CD4-positive, alpha-beta T cell treated with Interleukin-15 for 1 hour (primary cell): ENCODE data around the gene AUH.

Experiments used
- DNase-seq: peaks from one replicate; pipeline ENCODE4 v3.0.0-alpha.2; 2020

Gene AUH

GRCh38 chr9:91334053-91334452 lies 27.7 kb downstream of the AUH start:
- no peak for DNase-seq

- DNase-seq, result no peak
Measured at GRCh38 chr9:91333551-91333950, 28.2 kb downstream of the AUH start.

GRCh38 chr9:91332546-91333231 lies 29.0 kb downstream of the AUH start:
- DNase-seq, result no peak

- DNase-seq, result no peak
Measured at GRCh38 chr9:91331849-91332248, 29.9 kb downstream of the AUH start.

- DNase-seq, result no peak
Measured at GRCh38 chr9:91328186-91328585, 33.5 kb downstream of the AUH start.

GRCh38 chr9:91321691-91322090 lies 40.0 kb downstream of the AUH start:
- DNase-seq, result no peak

- no peak for DNase-seq
Measured at GRCh38 chr9:91320299-91320698, 41.4 kb downstream of the AUH start.

GRCh38 chr9:91316093-91316492 lies 45.6 kb downstream of the AUH start:
- no peak for DNase-seq

GRCh38 chr9:91315191-91315590 lies 46.5 kb downstream of the AUH start:
- no peak for DNase-seq

GRCh38 chr9:91312717-91313325 lies 48.9 kb downstream of the AUH start:
- DNase-seq, result no peak

GRCh38 chr9:91310037-91310436 lies 51.7 kb downstream of the AUH start:
- no peak for DNase-seq

- no peak for DNase-seq
Measured at GRCh38 chr9:91308191-91308590, 53.5 kb downstream of the AUH start.

- no peak for DNase-seq
Measured at GRCh38 chr9:91307279-91307678, 54.4 kb downstream of the AUH start.

- no peak for DNase-seq
Measured at GRCh38 chr9:91306296-91306630, 55.5 kb downstream of the AUH start.

GRCh38 chr9:91305596-91306295 lies 56.0 kb downstream of the AUH start:
- DNase-seq, result no peak

- DNase-seq, result no peak
Measured at GRCh38 chr9:91303741-91304415, 57.8 kb downstream of the AUH start.

GRCh38 chr9:91302831-91303230 lies 58.9 kb downstream of the AUH start:
- no peak for DNase-seq

- no peak for DNase-seq
Measured at GRCh38 chr9:91301161-91301560, 60.6 kb downstream of the AUH start.

- no peak for DNase-seq
Measured at GRCh38 chr9:91298311-91298710, 63.4 kb downstream of the AUH start.

- DNase-seq, result no peak
Measured at GRCh38 chr9:91297306-91297705, 64.4 kb downstream of the AUH start.

GRCh38 chr9:91296354-91296753 lies 65.4 kb downstream of the AUH start:
- DNase-seq, result no peak

GRCh38 chr9:91295357-91295756 lies 66.4 kb downstream of the AUH start:
- no peak for DNase-seq

- no peak for DNase-seq
Measured at GRCh38 chr9:91291866-91292265, 69.9 kb downstream of the AUH start.

GRCh38 chr9:91289244-91289643 lies 72.5 kb downstream of the AUH start:
- no peak for DNase-seq
